ENCODE measurements around the gene SMIM3.

SMIM3 gene

DNA sequence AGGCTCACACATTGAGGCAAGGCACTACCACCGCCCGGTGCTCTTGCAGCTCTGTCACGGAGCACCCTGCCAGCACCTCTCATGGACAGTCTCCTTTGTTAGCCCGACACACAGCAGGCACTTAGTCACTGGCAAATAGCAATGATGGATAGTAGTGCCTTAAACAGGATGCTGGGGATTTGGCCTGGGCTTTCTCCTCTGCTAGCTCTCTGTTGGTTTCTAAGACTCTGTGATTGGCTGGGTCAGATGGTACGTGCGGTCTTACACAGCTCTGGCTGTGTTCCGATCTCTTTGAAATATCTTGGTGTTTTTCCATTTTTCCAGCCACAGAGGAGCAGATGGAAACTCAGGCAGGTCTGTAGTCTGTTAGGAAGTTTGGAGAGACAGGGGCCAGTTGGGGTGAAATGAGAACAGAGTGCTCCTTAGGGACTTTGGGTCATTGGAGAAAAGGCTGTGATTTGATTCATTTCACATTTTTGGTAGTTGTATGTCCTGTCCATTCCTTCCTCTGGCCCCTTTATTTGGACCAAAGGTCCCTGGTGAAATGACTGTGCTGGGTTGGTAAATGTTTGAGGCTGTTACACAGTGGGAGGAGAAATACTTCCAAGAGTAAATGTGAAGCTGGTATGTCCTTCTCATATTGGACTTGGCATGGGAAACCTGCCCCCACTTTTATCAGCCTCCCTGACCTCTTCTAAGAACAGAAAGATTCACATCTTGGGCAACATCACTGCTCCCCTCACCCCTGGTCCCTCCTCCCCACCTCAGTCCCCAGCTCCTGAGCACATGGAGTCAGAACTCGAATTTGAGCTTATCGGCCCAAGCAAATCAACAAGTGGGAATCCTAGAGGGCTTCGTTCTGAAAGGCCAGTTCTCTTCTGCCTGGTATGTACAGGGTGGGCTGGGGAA, 3.4 kb downstream of the SMIM3 start:
- TF ChIP-seq, protein P1, sequence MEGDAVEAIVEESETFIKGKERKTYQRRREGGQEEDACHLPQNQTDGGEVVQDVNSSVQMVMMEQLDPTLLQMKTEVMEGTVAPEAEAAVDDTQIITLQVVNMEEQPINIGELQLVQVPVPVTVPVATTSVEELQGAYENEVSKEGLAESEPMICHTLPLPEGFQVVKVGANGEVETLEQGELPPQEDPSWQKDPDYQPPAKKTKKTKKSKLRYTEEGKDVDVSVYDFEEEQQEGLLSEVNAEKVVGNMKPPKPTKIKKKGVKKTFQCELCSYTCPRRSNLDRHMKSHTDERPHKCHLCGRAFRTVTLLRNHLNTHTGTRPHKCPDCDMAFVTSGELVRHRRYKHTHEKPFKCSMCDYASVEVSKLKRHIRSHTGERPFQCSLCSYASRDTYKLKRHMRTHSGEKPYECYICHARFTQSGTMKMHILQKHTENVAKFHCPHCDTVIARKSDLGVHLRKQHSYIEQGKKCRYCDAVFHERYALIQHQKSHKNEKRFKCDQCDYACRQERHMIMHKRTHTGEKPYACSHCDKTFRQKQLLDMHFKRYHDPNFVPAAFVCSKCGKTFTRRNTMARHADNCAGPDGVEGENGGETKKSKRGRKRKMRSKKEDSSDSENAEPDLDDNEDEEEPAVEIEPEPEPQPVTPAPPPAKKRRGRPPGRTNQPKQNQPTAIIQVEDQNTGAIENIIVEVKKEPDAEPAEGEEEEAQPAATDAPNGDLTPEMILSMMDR (IDR thresholded peaks at IDR 0.05; ENCODE audit: low read depth, low read length) = no peak
- peak; percentile 88 for DNase-seq (ENCODE audit: extremely low read depth, low read depth)

DNA sequence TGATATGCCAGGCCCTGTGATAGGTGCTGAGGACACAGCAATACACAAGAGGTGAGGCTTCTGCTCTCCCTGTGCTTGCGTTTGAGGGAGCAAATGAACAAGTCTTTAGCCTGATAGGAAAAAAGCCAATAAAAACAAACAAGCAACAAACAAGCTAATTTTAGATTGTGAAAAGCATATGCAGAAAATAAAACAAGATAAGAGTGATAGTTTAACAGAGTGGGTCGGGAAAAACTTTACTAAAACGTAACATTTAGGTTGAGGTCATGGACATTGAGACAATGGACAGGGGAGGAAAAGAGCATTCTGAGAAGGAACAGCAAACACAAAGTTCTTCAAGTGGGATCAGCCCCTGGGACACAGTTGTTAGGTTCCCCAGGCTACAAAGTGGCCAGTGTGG, 4.3 kb downstream of the SMIM3 start:
- TF ChIP-seq, protein P1 (IDR thresholded peaks at IDR 0.05; ENCODE audit: low read depth, low read length) = no peak
- no peak for DNase-seq (ENCODE audit: extremely low read depth, low read depth)

DNA sequence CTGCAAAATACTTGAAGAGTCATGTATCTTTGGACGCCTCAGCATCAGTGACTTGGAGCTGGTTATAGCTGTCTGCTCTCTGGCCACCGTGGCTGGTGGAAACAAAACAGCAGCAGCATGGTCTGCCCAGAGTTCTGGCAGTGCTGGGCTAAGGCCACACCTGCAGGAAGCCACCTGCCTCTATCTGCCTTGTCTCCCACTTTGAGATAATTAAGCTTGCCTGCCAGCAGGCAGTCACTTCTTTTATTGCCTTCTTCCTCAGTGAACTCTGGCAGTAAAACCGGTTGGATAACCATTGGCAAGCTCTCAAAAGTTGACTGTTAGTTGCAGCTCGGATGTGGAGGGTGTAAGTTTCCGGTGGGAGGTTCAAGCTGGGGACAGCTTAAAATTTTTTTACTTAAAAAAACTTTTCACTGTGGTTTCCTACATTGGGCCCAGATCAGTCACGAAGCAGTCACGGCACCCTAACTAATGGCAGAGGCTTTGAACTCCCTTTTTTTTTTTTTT, 4.9 kb downstream of the SMIM3 start:
- DNase-seq (ENCODE audit: extremely low read depth, low read depth) = peak; percentile 76
- TF ChIP-seq, protein P1 (IDR thresholded peaks at IDR 0.05; ENCODE audit: low read depth, low read length) = no peak

DNA sequence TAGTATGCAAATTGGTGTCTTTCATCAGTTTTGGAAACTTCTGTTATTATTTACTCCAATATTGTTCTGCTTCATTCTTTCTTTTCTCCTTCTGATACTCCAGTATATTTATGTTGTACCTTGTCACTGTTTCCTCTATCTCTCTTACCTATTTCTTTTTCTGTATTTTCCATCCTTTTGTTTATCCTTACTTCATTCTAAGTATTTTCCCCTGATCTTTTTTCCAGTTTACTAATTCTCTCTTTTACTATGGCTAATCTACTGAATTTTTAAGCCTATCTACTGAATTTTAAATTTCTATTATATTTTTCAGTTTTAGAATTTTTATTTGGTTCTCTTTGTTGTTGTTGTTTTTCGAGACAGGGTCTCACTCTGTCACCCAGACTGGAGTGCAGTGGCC, 7.4 kb downstream of the SMIM3 start:
- DNase-seq (ENCODE audit: extremely low read depth, low read depth) = no peak
- TF ChIP-seq, protein P1 (IDR thresholded peaks at IDR 0.05; ENCODE audit: low read depth, low read length) = no peak

DNA sequence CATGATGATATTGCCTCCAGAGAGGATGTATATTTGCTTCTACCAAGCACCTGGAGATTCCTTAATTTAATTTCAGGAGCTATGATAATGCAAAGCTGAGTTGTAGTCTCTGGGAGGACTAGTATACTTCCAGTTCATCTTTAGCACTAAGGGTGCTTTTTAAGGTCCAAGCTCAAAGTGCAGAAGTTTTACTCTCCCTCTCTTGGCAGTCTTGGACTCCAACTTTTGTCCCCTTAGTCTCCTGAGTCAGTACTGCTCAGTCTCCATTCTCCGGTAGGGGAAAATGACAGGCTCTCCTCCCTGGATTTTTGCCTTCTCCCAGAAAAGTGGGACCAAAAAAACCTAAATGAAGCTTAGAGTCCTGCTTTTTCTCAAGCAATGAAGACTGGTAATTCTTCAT, 8.3 kb downstream of the SMIM3 start:
- TF ChIP-seq, protein P1 (IDR thresholded peaks at IDR 0.05; ENCODE audit: low read depth, low read length) = no peak
- DNase-seq (ENCODE audit: extremely low read depth, low read depth) = no peak

DNA sequence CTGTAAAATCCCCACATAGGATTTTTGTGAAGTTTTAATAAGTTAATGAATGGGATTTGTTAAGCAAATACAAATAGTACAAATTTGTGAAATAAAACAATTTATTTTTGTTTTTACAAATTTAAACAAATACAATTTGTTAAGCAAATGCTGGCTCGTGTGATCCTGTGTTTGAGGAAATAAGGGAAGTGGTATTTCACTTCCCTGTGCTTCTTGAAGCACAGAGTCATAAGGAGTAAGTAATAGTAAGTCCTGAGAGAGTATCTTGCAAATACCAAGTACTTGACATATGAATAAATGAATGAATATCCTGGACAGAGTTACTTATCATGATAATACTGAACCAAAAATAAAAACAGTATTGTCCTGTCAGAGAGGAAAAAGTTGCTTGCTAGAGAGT, 9.1 kb downstream of the SMIM3 start:
- no peak for DNase-seq (ENCODE audit: extremely low read depth, low read depth)
- TF ChIP-seq, protein P1 (IDR thresholded peaks at IDR 0.05; ENCODE audit: low read depth, low read length) = no peak

DNA sequence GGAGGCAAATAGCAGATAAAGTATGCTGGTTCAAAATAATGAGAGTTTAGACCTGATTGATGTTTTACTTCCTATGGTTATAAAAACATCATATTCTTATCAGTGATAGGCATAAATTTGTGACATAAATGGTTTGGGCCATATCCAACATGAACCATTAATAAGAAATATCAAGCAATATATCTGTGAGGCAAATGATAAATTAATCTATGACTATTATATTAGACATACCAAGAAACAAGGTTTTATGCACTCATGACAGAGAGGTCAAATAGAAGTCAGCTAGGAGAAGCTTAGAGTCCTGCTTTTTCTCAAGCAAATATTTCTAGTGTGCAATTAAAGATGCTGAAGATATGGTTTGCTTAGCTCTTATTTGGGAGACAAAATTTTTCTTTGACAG, 10.4 kb downstream of the SMIM3 start:
- TF ChIP-seq, protein P1 (IDR thresholded peaks at IDR 0.05; ENCODE audit: low read depth, low read length) = no peak
- DNase-seq (ENCODE audit: extremely low read depth, low read depth) = no peak
